ENCODE data around the gene RUNX1. TPM values are rescaled to one million over a fixed set of nuclear protein-coding genes. Genes with fewer than 3 reads are reported as not detected.

RUNX1 gene
- total and polyA plus RNA-seq, 2 donors (not counting 3 experiments of a cell fraction or from before 2014, with no cell fraction given): 4.6 to 17.9 TPM

GRCh38 chr21:34790834-34791233, 258.3 kb downstream of the RUNX1 start:
- no peak overlapping the region for H3K9ac ChIP-seq (replicated peaks; ENCODE audit: extremely low read depth, insufficient read depth, low read length)
- DNase-seq (ENCODE audit: low read depth, low spot score) (peak; percentile 82), FAIRE-seq (peak; percentile 55)
- no peaks in the 10 kb centered on the region for H3K36me3 ChIP-seq (ENCODE audit: control insufficient read depth in 2 of 2, extremely low read depth in 1 of 2, insufficient read depth in 2 of 2, low read length in 2 of 2)
- intact Hi-C loops (cut with micrococcal nuclease): no loop called here
- H3K4me1 ChIP-seq (ENCODE audit: control insufficient read depth, extremely low read depth, insufficient read depth, low read length): no peaks in the 10 kb centered on the region
- no peak overlapping the region for H3K4me2 ChIP-seq (ENCODE audit: insufficient read depth, low read length)
- POLR2A ChIA-PET: no interaction called here
- BruUV-seq (replicated peaks): no TSS peak
- CTCF ChIA-PET: interaction anchor here (1.1 to 1.4 kb wide), 2 partner anchors 12 to 45 kb away, joined by 3 to 4 read pairs; no protein-coding TSS in a partner anchor
- H2AFZ ChIP-seq (ENCODE audit: low read depth, low read length): no peak overlapping the region
- dilution Hi-C loops (cut with MboI; ENCODE audit: extremely low pct_ligation_motif_present, low sequenced_read_pairs): no loop called here
- no peaks in the 10 kb centered on the region for H3K9me3 ChIP-seq (replicated peaks; ENCODE audit: control insufficient read depth, insufficient read depth, low read length)
- TF ChIP-seq MYC (IDR thresholded peaks at IDR 0.05; ENCODE audit: low read depth, low read length) (no peak), JUN (IDR thresholded peaks at IDR 0.05; ENCODE audit: borderline replicate concordance, insufficient read depth, insufficient read length, low read depth) (no peak), EZH2 (IDR thresholded peaks at IDR 0.05; ENCODE audit: borderline replicate concordance, low read depth, low read length, severe bottlenecking) (no peak), POLR2AphosphoS5 (IDR thresholded peaks at IDR 0.05; ENCODE audit: insufficient read depth, low read depth, low read length) (peak; percentile 35), CTCF (IDR thresholded peaks at IDR 0.05; ENCODE audit: extremely low read depth in 1 of 2, insufficient read depth in 1 of 2, low read depth in 1 of 2, low read length in 2 of 2) (no peak), FOS (IDR thresholded peaks at IDR 0.05; ENCODE audit: borderline replicate concordance, insufficient read depth, low read length) (no peak), POLR2A (IDR thresholded peaks at IDR 0.05; ENCODE audit: low read depth, low read length) (no peak), MAX (IDR thresholded peaks at IDR 0.05; ENCODE audit: insufficient read depth, insufficient read length) (no peak), GATA2 (IDR thresholded peaks at IDR 0.05; ENCODE audit: insufficient read depth, insufficient read length, low read depth, low read length) (peak; percentile 16)
- H3K27ac ChIP-seq (ENCODE audit: insufficient read depth, low read depth, low read length): no peak overlapping the region
- no peak overlapping the region for H3K4me3 ChIP-seq (replicated peaks in 1 of 3; ENCODE audit: insufficient read depth in 1 of 3, low read depth in 1 of 3, low read length in 3 of 3)
- no peaks in the 10 kb centered on the region for H3K9me1 ChIP-seq (replicated peaks; ENCODE audit: control insufficient read depth, extremely low read depth, insufficient read depth, low read length)
- no peaks in the 10 kb centered on the region for H4K20me1 ChIP-seq (replicated peaks; ENCODE audit: control insufficient read depth, extremely low read depth, insufficient read depth, low read length)
- no peaks in the 10 kb centered on the region for H3K27me3 ChIP-seq (ENCODE audit: control insufficient read depth in 2 of 2, insufficient read depth in 2 of 2, low read length in 2 of 2)
- H3K79me2 ChIP-seq (ENCODE audit: control insufficient read depth, insufficient read depth, low read length): no peaks in the 10 kb centered on the region

Measured in endothelial cell of umbilical vein (primary cell).